Pancreas (tissue), 10 donors: Measurements from ENCODE around the gene SFXN4. TPM values are rescaled to one million over a fixed set of nuclear protein-coding genes. Genes with fewer than 3 reads are reported as not detected.

Experiments used
- ATAC-seq, 4 donors: fragments of 200-7000 bp; cut with Tn5 transposase; one replicate each; pipeline versions ENCODE4 v1.8.0 to v1.9.1; 2020; ENCODE audit warnings: mild to moderate bottlenecking in 4 of 4, moderate library complexity in 4 of 4
- DNase-seq, 6 donors: peaks; one replicate each; pipeline ENCODE4 v3.0.0-alpha.2; 2020
- FAIRE-seq: peaks from 2 replicates; lab custom pipeline; 2012; peaks lifted over from hg19 to GRCh38; lab: Jason Lieb, UNC
- H3K27ac ChIP-seq, 4 donors: fragments of 200-600 bp; sonication (generic); 1 replicate in 3 of 4; 2 replicates in 1 of 4; pipeline versions ENCODE4 v1.5.0 to v1.8.0; 2020
- H3K27me3 ChIP-seq, 4 donors: fragments of 200-600 bp; one replicate each; pipeline ENCODE4 v1.8.0; 2021
- H3K36me3 ChIP-seq, 3 donors: fragments of 200-600 bp; sonication (generic) in 1 of 3; one replicate each; pipeline versions ENCODE4 v1.5.0 to v1.8.0; 2020 to 2021
- H3K4me1 ChIP-seq, 3 donors: fragments of 200-600 bp; one replicate each; pipeline ENCODE4 v1.8.0; 2021
- H3K4me3 ChIP-seq, 4 donors: fragments of 200-600 bp; sonication (generic) in 2 of 4; one replicate each; pipeline versions ENCODE4 v1.5.0 to v1.8.0; 2020 to 2021
- H3K9me3 ChIP-seq, 4 donors: fragments of 200-600 bp; one replicate each; pipeline ENCODE4 v1.8.0; 2021
- CTCF ChIP-seq, 4 donors: fragments of 200-600 bp; sonication (generic) in 3 of 4; IDR thresholded peaks; one replicate each; pipeline versions ENCODE4 v1.5.0 to v1.8.0; 2021; ENCODE audit warnings: antibody characterized with exemption in 4 of 4
- WGBS, 2 donors: extraction: QIAGEN DNeasy Blood & Tissue Kit; methylation state at CpG; one replicate each; pipeline ENCODE4 v1.1.7; 2013; 5-methylcytosine and 5-hydroxymethylcytosine counted together
- intact Hi-C, 3 donors: fragments of 100-400 bp; cut with DNase I; formaldehyde crosslinking; loops; one replicate each; pipeline versions ENCODE4 v1.11.1 to v1.14.2; 2022
- polyA plus RNA-seq, 2 donors: library from polyadenylated mRNA; stranded (reverse); fragments of 200-250 nt; gene quantifications; one replicate each; pipeline ENCODE4 v1.2.3, GENCODE V29; 2013
- total RNA-seq, 6 donors: library from RNA; stranded (reverse); fragmentation: NEBNext Ultra II Directional in 4 of 6; extraction: Animal tissue kit (Norgen Biotek cat#: 25700) in 4 of 6; gene quantifications; one replicate each; pipeline versions ENCODE4 v1.2.1 to v1.2.4, GENCODE V29; 2021 to 2023
- donor health status: healthy with polysubstance abuse.
- donor health status: DM: no; HTN: no; CAD: no; lungs with moderate emphysema.
- donor health status: DM: no; HTN: no; CAD: no.
- donor health status: control.
- donor health status: control.
- donor health status: Bipolar disorder and iron deficiency.
- donor health status: DM: yes; HTN: yes; CAD: no.
- donor health status: DM: no; HTN: no; CAD: no.
- donor health status: DM: no; HTN: no; CAD: no.
- donor health status: DM: yes; HTN: yes; CAD: no.

Gene SFXN4
- total and polyA plus RNA-seq, 8 donors, result 16.1 to 58.6 (median 22.5) TPM

GRCh38 chr10:119149729-119150128 is 15.8 kb downstream of the SFXN4 start:
- Histone ChIP-seq H3K36me3 (peaks cover 0 to 41% (median 11%) of the 10 kb centered on the region in 3 donors), H3K27me3 (no peaks in the 10 kb centered on the region), H3K27ac (no peak overlapping the region), H3K4me3 (no peak overlapping the region), H3K9me3 (no peaks in the 10 kb centered on the region), H3K4me1 (no peaks in the 10 kb centered on the region)
- no peak for DNase-seq
- no peak for FAIRE-seq
- no peak for ATAC-seq
- intact Hi-C loops, result no loop called here
- 85 to 86% methylated on average over 13 of the region's 13 CpGs for WGBS, 2 donors
- no peak for TF ChIP-seq CTCF (IDR thresholded peaks at IDR 0.05)

- no peak overlapping the region for H3K4me3 ChIP-seq
- peaks cover 0 to 35% (median 6%) of the 10 kb centered on the region in 3 donors for H3K36me3 ChIP-seq
- no peak for DNase-seq
- H3K27ac ChIP-seq, result no peak overlapping the region
- H3K27me3 ChIP-seq, result no peaks in the 10 kb centered on the region
- no peaks in the 10 kb centered on the region for H3K4me1 ChIP-seq
- TF ChIP-seq CTCF (IDR thresholded peaks at IDR 0.05), result no peak
- intact Hi-C loops, result no loop called here
- WGBS, 2 donors, result 94 to 95% methylated on average over 8 of the region's 8 CpGs
- H3K9me3 ChIP-seq, result no peaks in the 10 kb centered on the region
- no peak for ATAC-seq
- FAIRE-seq, result no peak
Observed at GRCh38 chr10:119149157-119149556, 16.4 kb downstream of the SFXN4 start.

- no peak for ATAC-seq
- DNase-seq, result no peak
- H3K36me3 ChIP-seq, result peaks cover 0 to 15% (median 0%) of the 10 kb centered on the region in 3 donors
- no peaks in the 10 kb centered on the region for H3K9me3 ChIP-seq
- no peak for FAIRE-seq
- no peaks in the 10 kb centered on the region for H3K4me1 ChIP-seq
- intact Hi-C loops, result no loop called here
- no peak for TF ChIP-seq CTCF (IDR thresholded peaks at IDR 0.05)
- H3K27ac ChIP-seq, result no peak overlapping the region
- WGBS, 2 donors, result 90 to 94% methylated on average over 10 of the region's 10 CpGs
- no peaks in the 10 kb centered on the region for H3K27me3 ChIP-seq
- H3K4me3 ChIP-seq, result no peak overlapping the region
Observed at GRCh38 chr10:119143657-119144056, 21.9 kb downstream of the SFXN4 start.

- ATAC-seq, result no peak
- Histone ChIP-seq H3K36me3 (no peaks in the 10 kb centered on the region), H3K9me3 (no peaks in the 10 kb centered on the region), H3K27ac (no peak overlapping the region), H3K4me3 (no peak overlapping the region), H3K4me1 (no peaks in the 10 kb centered on the region), H3K27me3 (no peaks in the 10 kb centered on the region)
- DNase-seq, result no peak
- TF ChIP-seq CTCF (IDR thresholded peaks at IDR 0.05), result no peak
- 89 to 92% methylated on average over 21 of the region's 21 CpGs for WGBS, 2 donors
- FAIRE-seq, result no peak
- intact Hi-C loops, result no loop called here
Observed at GRCh38 chr10:119140603-119141245, 24.8 kb downstream of the SFXN4 start.

- no peak for FAIRE-seq
Observed at GRCh38 chr10:119139464-119140067, 25.9 kb downstream of the SFXN4 start.

More at GRCh38 chr10:119139464-119140067, 25.9 kb downstream of the SFXN4 start:
- Histone ChIP-seq H3K27ac (no peak overlapping the region), H3K4me1 (no peaks in the 10 kb centered on the region), H3K36me3 (no peaks in the 10 kb centered on the region), H3K9me3 (no peaks in the 10 kb centered on the region), H3K4me3 (no peak overlapping the region), H3K27me3 (no peaks in the 10 kb centered on the region)
- intact Hi-C loops, result no loop called here
- TF ChIP-seq CTCF (IDR thresholded peaks at IDR 0.05), result peak in 2 of 4 donors; percentile 9 to 17
- ATAC-seq, result peak in 3 of 4 donors; percentile 59 to 80 (median 65)
- DNase-seq, result peak in 1 of 6 donors; percentile 50
- WGBS, 2 donors, result 84 to 91% methylated on average over 13 of the region's 13 CpGs
